GM20000 (cell line): ENCODE results near the gene CCDC57.

Experiments
- DNase-seq: peaks from one replicate; pipeline ENCODE4 v3.0.0; 2012; ENCODE audit warnings: low spot score
- TF ChIP-seq, protein P1 (sequence below): IDR thresholded peaks from 2 replicates; pipeline ENCODE4 v1.5.1; 2012; ENCODE audit warnings: mild to moderate bottlenecking, control low read depth; ENCODE audit errors: extremely low read depth, missing control alignments

Gene CCDC57

DNA sequence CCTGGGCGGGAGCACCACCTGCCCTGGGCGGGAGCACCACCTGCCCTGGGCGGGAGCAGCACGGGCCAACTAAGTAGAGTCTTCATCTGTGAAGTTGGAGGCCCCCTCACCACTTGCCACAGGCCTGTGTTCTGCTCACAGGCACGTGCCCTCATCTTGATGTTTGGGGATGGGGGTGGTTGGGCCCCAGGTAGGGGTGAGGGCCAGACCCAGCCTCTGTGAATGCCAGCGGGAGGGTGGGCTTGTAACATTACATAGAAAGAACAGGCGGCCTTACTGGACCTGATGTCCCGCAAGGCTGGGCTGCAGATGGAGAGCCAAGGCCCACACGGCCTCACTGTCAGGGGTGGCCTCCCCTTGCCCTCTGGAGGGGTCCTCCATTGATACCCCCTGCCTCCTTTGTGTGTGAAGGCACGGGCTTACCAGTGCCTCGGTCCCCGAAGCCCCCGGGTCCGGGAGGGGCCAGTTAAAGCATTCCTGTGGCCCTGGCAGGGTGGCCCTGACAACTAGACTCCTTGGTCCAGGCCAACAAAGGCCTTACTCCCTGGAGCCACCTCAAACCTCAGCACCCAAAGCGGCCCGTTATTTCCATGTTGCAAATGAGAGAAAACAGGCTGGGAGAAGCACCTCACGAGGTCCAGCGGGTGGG, 15.1 kb upstream of the CCDC57 start:
- DNase-seq: no peak
- TF ChIP-seq, protein P1, sequence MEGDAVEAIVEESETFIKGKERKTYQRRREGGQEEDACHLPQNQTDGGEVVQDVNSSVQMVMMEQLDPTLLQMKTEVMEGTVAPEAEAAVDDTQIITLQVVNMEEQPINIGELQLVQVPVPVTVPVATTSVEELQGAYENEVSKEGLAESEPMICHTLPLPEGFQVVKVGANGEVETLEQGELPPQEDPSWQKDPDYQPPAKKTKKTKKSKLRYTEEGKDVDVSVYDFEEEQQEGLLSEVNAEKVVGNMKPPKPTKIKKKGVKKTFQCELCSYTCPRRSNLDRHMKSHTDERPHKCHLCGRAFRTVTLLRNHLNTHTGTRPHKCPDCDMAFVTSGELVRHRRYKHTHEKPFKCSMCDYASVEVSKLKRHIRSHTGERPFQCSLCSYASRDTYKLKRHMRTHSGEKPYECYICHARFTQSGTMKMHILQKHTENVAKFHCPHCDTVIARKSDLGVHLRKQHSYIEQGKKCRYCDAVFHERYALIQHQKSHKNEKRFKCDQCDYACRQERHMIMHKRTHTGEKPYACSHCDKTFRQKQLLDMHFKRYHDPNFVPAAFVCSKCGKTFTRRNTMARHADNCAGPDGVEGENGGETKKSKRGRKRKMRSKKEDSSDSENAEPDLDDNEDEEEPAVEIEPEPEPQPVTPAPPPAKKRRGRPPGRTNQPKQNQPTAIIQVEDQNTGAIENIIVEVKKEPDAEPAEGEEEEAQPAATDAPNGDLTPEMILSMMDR: no peak

DNA sequence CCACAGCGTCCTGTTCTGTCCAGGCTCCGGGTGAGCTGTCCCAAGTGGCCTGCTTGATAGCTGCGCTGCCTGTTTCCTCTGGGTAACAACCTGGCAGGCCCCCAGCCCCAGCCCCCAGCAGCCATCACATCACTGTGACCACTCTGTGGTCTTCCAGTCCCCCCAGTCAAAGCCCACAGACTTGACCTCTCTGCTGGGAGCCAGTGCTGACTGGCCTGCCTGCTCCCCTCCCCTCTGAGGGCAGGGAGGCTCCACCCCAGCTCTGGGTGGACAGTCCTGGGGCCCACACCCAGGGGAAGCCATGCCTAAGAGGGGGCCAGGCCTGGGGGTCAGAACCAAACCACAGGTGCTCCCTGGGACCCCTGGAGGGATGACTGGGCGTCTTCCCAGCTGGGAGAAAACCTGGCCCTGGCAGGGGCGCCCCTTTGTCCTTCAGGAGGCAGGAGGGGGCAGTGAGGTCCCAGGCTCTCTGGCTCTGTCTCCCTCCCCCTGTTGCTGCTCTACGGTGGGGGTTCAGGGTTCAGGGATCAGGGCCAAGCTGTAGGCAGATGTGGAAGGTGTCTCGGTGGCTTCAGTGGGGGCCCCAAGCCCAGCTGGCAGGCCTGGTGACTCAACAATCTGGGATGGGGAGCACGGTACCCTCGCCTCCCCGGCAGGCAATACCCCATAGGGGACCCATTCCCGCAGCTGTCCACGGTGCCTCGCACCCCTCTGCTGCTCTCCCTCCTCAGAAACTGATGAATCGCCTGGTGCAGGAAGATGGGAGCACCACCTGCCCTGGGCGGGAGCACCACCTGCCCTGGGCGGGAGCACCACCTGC, 14.4 kb upstream of the CCDC57 start:
- DNase-seq: no peak
- TF ChIP-seq, protein P1: no peak

DNA sequence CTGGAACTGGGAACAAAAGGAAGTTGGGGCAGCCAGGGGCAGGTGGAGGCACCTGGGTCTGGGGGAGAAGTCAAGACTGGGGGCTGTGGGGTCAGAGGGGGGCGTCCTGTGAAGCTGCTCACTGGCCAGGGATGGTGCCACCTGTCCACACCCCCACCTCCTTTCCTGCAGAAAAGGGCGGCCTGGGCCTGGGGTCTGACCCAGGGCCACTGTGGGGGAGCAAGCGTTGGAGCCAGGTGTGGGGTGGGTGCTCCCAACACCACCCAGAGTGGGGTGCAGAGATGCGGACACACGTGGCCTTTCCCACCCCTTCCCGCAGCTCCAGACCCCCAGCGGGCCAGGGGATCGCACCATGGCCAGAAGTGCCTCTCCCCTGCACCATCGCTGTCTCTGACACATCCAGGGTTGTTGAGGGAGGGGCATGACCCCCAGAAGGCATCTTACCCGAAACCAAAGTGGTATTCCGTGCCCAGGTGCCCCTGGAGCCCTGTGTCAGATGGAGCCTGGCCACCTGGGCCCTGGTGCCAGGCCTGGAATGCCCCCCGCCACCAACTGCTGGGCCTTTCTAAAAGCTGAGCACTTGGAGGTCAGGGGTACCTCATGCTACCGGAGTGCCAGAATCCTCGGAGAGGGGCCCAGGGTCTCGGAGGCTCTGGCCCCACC, 13.6 kb upstream of the CCDC57 start:
- TF ChIP-seq, protein P1: no peak
- no peak for DNase-seq

DNA sequence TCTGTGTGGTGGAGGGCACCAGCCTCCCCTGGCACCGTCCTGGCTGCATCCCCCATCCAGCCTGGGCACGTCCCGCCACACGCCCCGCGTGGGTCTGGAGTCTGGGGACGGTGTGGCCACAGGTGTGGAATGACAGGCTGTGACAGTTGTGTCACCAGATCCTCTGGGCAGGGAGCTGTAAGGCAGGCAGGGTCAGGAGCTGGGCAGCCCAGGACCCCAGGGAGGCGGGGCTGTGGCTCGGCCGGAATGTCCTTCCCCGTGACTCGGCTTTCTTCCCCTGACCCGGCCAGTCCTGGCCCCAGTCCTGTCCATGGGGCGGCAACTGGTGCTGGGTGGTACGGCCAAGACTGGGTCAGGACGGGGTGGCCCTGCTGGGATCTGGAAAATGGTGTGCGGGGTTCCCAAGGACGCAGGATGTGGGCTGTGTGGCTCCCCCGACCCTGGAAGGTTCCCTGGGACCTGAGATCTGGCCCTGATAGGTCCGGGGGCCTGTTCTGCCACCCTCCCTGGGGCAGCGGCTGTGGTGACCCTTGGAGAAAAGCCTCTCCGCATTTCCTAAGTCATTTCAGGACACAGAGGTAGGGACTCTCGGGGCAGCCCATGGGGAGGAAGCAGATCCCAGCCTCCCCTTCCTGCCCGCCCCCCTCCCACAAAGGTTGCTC, 12.9 kb upstream of the CCDC57 start:
- no peak for DNase-seq
- TF ChIP-seq, protein P1: no peak

DNA sequence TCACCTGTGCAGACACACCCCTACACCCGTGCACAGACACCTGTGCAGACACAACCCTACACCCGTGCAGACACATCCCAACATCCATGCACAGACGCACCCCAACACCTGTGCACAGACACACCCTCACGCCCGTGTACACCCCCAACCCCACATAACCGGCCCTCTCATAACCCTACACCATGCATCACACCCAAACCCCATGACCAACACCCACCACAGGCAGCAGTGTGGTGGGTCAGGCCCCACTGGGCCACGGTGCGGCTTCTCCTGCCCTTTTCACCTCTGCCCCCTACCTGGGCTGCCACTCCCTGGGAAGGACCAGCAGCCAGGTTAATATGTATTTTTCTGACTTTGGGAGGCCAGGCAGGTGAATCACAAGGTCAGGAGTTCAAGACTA, 12.0 kb upstream of the CCDC57 start:
- TF ChIP-seq, protein P1: no peak

DNA sequence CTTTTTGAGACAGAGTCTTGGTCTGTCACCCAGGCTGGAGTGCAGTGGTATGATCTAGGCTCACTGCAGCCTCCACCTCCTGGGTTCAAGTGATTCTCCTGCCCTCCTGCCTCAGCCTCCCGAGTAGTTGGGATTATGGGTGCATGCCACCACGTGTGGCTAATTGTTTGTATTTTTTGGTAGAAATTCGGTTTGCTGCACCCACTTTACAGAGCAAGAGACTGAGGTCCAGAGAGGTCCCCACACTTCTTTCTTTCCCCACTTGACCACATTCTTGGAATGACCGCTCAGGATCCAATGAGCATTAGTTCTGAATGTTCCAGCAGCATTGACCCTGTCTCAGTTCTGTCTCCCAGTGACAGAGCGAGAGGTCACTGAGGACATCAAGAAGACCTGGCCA, 10.9 kb upstream of the CCDC57 start:
- TF ChIP-seq, protein P1: no peak
- no peak for DNase-seq

More for the DNA sequence above, 12.0 kb upstream of the CCDC57 start:
- DNase-seq: no peak
